Mammary epithelial cell (primary cell): ENCODE measurements around the gene ANTXR2.

ENCODE experiments used
- EZH2 ChIP-seq: IDR thresholded peaks from 2 replicates; pipeline ENCODE4 v1.6.1; 2012; ENCODE audit warnings: low read length, inconsistent platforms, borderline replicate concordance
- TF ChIP-seq, protein P1 (sequence below), 2 donors: IDR thresholded peaks in 1 of 2; conservative IDR thresholded peaks in 1 of 2; 2 replicates each; pipeline ENCODE4 v1.5.1; 2011 to 2012; ENCODE audit warnings: inconsistent platforms in 2 of 2, low read length in 2 of 2, mild to moderate bottlenecking in 2 of 2, control low read depth in 1 of 2, low read depth in 1 of 2; ENCODE audit not compliant: insufficient read depth in 1 of 2; ENCODE audit errors: extremely low read depth in 1 of 2

DNA sequence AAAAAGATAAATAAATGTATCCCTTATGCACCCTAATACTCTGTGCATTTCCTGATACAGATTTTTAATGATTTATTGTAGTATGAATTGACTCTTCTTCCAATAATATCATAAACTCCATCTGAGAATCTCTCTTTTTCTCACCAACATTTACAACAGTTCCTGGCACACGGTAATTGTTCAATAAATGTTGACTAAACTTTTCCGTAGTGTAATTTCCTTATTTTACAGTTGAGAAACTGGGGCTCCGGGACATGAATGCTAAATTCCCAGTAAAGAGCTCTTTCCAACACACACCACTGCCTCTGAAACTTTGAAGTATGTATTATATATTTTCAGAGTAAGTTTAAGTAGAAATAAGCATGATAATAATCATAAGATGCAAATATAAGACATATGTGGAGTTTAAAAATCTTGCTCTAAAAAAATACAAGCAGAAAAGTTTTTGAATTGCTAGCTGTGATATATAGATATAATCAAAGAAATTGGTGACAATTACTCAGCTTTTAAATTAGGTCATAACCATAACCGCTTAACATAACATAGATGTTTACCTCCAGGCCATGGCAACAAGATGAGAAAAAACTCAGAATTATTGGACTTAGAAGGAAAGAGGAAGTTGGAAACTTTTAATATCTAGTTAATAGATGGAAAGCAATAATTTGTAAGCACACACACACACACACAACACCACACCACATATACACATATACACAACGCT, 28.2 kb upstream of the ANTXR2 start:
- TF ChIP-seq EZH2, result no peak
- TF ChIP-seq, protein P1, sequence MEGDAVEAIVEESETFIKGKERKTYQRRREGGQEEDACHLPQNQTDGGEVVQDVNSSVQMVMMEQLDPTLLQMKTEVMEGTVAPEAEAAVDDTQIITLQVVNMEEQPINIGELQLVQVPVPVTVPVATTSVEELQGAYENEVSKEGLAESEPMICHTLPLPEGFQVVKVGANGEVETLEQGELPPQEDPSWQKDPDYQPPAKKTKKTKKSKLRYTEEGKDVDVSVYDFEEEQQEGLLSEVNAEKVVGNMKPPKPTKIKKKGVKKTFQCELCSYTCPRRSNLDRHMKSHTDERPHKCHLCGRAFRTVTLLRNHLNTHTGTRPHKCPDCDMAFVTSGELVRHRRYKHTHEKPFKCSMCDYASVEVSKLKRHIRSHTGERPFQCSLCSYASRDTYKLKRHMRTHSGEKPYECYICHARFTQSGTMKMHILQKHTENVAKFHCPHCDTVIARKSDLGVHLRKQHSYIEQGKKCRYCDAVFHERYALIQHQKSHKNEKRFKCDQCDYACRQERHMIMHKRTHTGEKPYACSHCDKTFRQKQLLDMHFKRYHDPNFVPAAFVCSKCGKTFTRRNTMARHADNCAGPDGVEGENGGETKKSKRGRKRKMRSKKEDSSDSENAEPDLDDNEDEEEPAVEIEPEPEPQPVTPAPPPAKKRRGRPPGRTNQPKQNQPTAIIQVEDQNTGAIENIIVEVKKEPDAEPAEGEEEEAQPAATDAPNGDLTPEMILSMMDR (conservative IDR thresholded peaks at IDR 0.05 in 1 of 2, IDR thresholded peaks at IDR 0.05 in 1 of 2; ENCODE audit: extremely low read depth in 1 of 2, insufficient read depth in 1 of 2, low read depth in 1 of 2, low read length in 2 of 2), result no peak
